H1 (cell line): ENCODE measurements around the gene TOP1. TPM values are rescaled to one million over a fixed set of nuclear protein-coding genes. Genes with fewer than 3 reads are reported as not detected.

Experiments used
- CTCF ChIA-PET: fragments of 300-600 bp; sonication (Branson Sonifier 250); formaldehyde crosslinking; loops from one replicate; lab custom pipeline; 2021; ENCODE audit not compliant: partially characterized antibody; lab: Charles Lee
- POLR2A ChIA-PET: fragments of 300-600 bp; sonication (Branson Sonifier 250); formaldehyde crosslinking; loops from one replicate; lab custom pipeline; 2021; ENCODE audit warnings: inconsistent platforms; ENCODE audit not compliant: partially characterized antibody; lab: Charles Lee
- DNase-seq, 2 experiments: peaks; one replicate each; pipeline versions ENCODE4 v3.0.0 to v3.0.0-alpha.2; 2010 to 2022; ENCODE audit warnings: low spot score in 2 of 2, low read depth in 1 of 2, mixed read lengths in 1 of 2
- FAIRE-seq: peaks from 2 replicates; lab custom pipeline; 2011; peaks lifted over from hg19 to GRCh38; lab: Jason Lieb, UNC
- H2AFZ ChIP-seq: 2 replicates; pipeline ENCODE4 v1.8.1; 2012; ENCODE audit warnings: low read length, inconsistent platforms
- H2AK5ac ChIP-seq: 2 replicates; pipeline ENCODE4 v1.6.1; 2013; ENCODE audit warnings: low read depth, low read length
- H2BK120ac ChIP-seq: replicated peaks from 2 replicates; pipeline ENCODE3; 2013; ENCODE audit warnings: low read depth, low read length, inconsistent platforms
- H2BK12ac ChIP-seq: 2 replicates; pipeline ENCODE4 v1.6.1; 2013; ENCODE audit warnings: low read depth, low read length
- H2BK15ac ChIP-seq: 2 replicates; pipeline ENCODE4 v1.6.1; 2013; ENCODE audit warnings: low read length
- H2BK20ac ChIP-seq: 2 replicates; pipeline ENCODE4 v1.6.1; 2013; ENCODE audit warnings: low read length
- H2BK5ac ChIP-seq: 2 replicates; pipeline ENCODE4 v1.6.1; 2013; ENCODE audit warnings: low read depth, low read length
- H3K14ac ChIP-seq: 2 replicates; pipeline ENCODE4 v1.6.1; 2013; ENCODE audit warnings: inconsistent platforms; ENCODE audit not compliant: insufficient read length
- H3K18ac ChIP-seq: 2 replicates; pipeline ENCODE4 v1.6.1; 2013; ENCODE audit warnings: low read length; ENCODE audit errors: extremely low read depth
- H3K23ac ChIP-seq: 2 replicates; pipeline ENCODE4 v1.6.1; 2013; ENCODE audit warnings: inconsistent platforms; ENCODE audit not compliant: insufficient read length
- H3K23me2 ChIP-seq: 2 replicates; pipeline ENCODE4 v1.6.1; 2013; ENCODE audit warnings: low read depth, low read length
- H3K27ac ChIP-seq: 2 replicates; pipeline ENCODE4 v1.6.1; 2011; ENCODE audit warnings: low read depth, low read length, inconsistent platforms
- H3K27me3 ChIP-seq, 4 experiments: replicated peaks in 1 of 4; 1 replicate in 1 of 4; 2 replicates in 3 of 4; pipeline versions ENCODE4 v1.6.1 to v1.8.1; 2011 to 2013; ENCODE audit warnings: low read length in 3 of 4, mild to moderate bottlenecking in 3 of 4, inconsistent platforms in 2 of 4, mixed read lengths in 2 of 4, moderate library complexity in 1 of 4; ENCODE audit not compliant: control insufficient read depth in 3 of 4, insufficient read depth in 3 of 4; ENCODE audit errors: extremely low read depth in 1 of 4
- H3K36me3 ChIP-seq, 4 experiments: 2 replicates each; pipeline versions ENCODE4 v1.6.1 to v1.8.1; 2011 to 2013; ENCODE audit warnings: mild to moderate bottlenecking in 4 of 4, low read length in 3 of 4, moderate library complexity in 2 of 4, control low read depth in 1 of 4, inconsistent platforms in 1 of 4; ENCODE audit not compliant: insufficient read depth in 4 of 4, control insufficient read depth in 2 of 4
- H3K4ac ChIP-seq: replicated peaks from 2 replicates; pipeline ENCODE3; 2013; ENCODE audit warnings: low read length, low read depth, mixed read lengths, inconsistent platforms; ENCODE audit not compliant: insufficient read length
- H3K4me1 ChIP-seq, 4 experiments: replicated peaks in 1 of 4; 1 replicate in 1 of 4; 2 replicates in 3 of 4; pipeline versions ENCODE4 v1.6.1 to v1.8.1; 2011 to 2013; ENCODE audit warnings: low read length in 3 of 4, inconsistent platforms in 2 of 4, mixed read lengths in 1 of 4; ENCODE audit not compliant: insufficient read depth in 4 of 4, control insufficient read depth in 3 of 4
- H3K4me2 ChIP-seq, 2 experiments: 2 replicates each; pipeline versions ENCODE4 v1.6.1 to v1.8.1; 2011 to 2013; ENCODE audit warnings: low read depth in 2 of 2, low read length in 2 of 2, control low read depth in 1 of 2, inconsistent platforms in 1 of 2, mild to moderate bottlenecking in 1 of 2; ENCODE audit not compliant: insufficient read depth in 1 of 2
- H3K4me3 ChIP-seq, 4 experiments: fragments of 200-600, 300-600 bp in 1 of 4; sonication (generic), shearing (Covaris generic), sonication (Bioruptor Twin) in 1 of 4; 2 replicates each; pipeline versions ENCODE4 v1.5.1 to v1.8.1; 2011 to 2016; ENCODE audit warnings: low read length in 4 of 4, low read depth in 3 of 4, control low read depth in 2 of 4, inconsistent platforms in 2 of 4, mild to moderate bottlenecking in 2 of 4, mixed read lengths in 1 of 4, moderate library complexity in 1 of 4; ENCODE audit not compliant: insufficient read depth in 2 of 4; ENCODE audit errors: extremely low read depth in 1 of 4
- H3K56ac ChIP-seq: replicated peaks from 2 replicates; pipeline ENCODE3; 2013; ENCODE audit warnings: low read depth, mild to moderate bottlenecking, mixed read lengths, low read length, inconsistent platforms; ENCODE audit not compliant: insufficient read length
- H3K79me1 ChIP-seq: 2 replicates; pipeline ENCODE4 v1.6.1; 2013; ENCODE audit warnings: low read depth, low read length, control low read depth
- H3K79me2 ChIP-seq, 2 experiments: 2 replicates each; pipeline versions ENCODE4 v1.6.1 to v1.8.1; 2012 to 2013; ENCODE audit warnings: low read length in 2 of 2, mild to moderate bottlenecking in 2 of 2, inconsistent platforms in 1 of 2; ENCODE audit not compliant: insufficient read depth in 2 of 2, control insufficient read depth in 1 of 2
- H3K9ac ChIP-seq, 4 experiments: replicated peaks in 1 of 4; 1 replicate in 1 of 4; 2 replicates in 3 of 4; pipeline versions ENCODE4 v1.6.1 to v1.8.1; 2011 to 2013; ENCODE audit warnings: low read depth in 3 of 4, low read length in 3 of 4, control low read depth in 2 of 4, mild to moderate bottlenecking in 2 of 4, moderate library complexity in 2 of 4, inconsistent platforms in 1 of 4; ENCODE audit errors: extremely low read depth in 1 of 4
- H3K9me3 ChIP-seq, 2 experiments: 2 replicates each; pipeline versions ENCODE4 v1.6.1 to v1.8.1; 2012 to 2013; ENCODE audit warnings: mild to moderate bottlenecking in 2 of 2, moderate library complexity in 2 of 2, control low read depth in 1 of 2, inconsistent platforms in 1 of 2, low read depth in 1 of 2, low read length in 1 of 2, mixed read lengths in 1 of 2; ENCODE audit not compliant: insufficient read depth in 2 of 2
- H4K20me1 ChIP-seq, 2 experiments: replicated peaks in 1 of 2; 2 replicates each; pipeline versions ENCODE3 to v1.8.1; 2011 to 2013; ENCODE audit warnings: inconsistent platforms in 2 of 2, low read length in 2 of 2, mild to moderate bottlenecking in 1 of 2; ENCODE audit not compliant: insufficient read depth in 2 of 2, control insufficient read depth in 1 of 2
- H4K5ac ChIP-seq: 2 replicates; pipeline ENCODE4 v1.6.1; 2013; ENCODE audit warnings: low read length, low read depth, mixed read lengths, inconsistent platforms; ENCODE audit not compliant: insufficient read length
- H4K8ac ChIP-seq: 2 replicates; pipeline ENCODE4 v1.8.0; 2013; ENCODE audit warnings: mild to moderate bottlenecking, moderate library complexity, low read length, inconsistent platforms; ENCODE audit not compliant: insufficient read depth; ENCODE audit errors: extremely low read depth
- H4K91ac ChIP-seq: replicated peaks from 2 replicates; pipeline ENCODE3; 2013; ENCODE audit warnings: low read length, mixed read lengths, inconsistent platforms; ENCODE audit not compliant: insufficient read length
- CBX5 ChIP-seq: fragments of 300-800, 300-1000 bp; sonication (generic); IDR thresholded peaks from 2 replicates; pipeline ENCODE4 v1.7.1; 2016; ENCODE audit warnings: antibody characterized with exemption, low read length, low read depth
- CBX8 ChIP-seq: fragments of 300-800, 300-1000 bp; sonication (generic); IDR thresholded peaks from 2 replicates; pipeline ENCODE4 v1.7.1; 2016; ENCODE audit warnings: low read depth, low read length, borderline replicate concordance
- FOSL1 ChIP-seq: IDR thresholded peaks from 2 replicates; pipeline ENCODE4 v1.6.1; 2011; ENCODE audit warnings: mild to moderate bottlenecking, low read depth, low read length, moderate library complexity; ENCODE audit not compliant: insufficient read depth
- GTF2F1 ChIP-seq: IDR thresholded peaks from 2 replicates; pipeline ENCODE4 v1.6.1; 2012; ENCODE audit warnings: low read depth, low read length, improper control_type of control experiment, borderline replicate concordance
- HDAC6 ChIP-seq: IDR thresholded peaks from one replicate; pipeline ENCODE4 v1.7.1; 2012; ENCODE audit warnings: low read depth, mild to moderate bottlenecking, inconsistent platforms, low read length, moderate library complexity
- JUND ChIP-seq: IDR thresholded peaks from 2 replicates; pipeline ENCODE4 v1.6.1; 2011; ENCODE audit warnings: mild to moderate bottlenecking, improper control_type of control experiment, low read length
- KDM4A ChIP-seq: IDR thresholded peaks from one replicate; pipeline ENCODE4 v1.7.1; 2012; ENCODE audit warnings: low read depth, mild to moderate bottlenecking, moderate library complexity, low read length, inconsistent platforms; ENCODE audit not compliant: severe bottlenecking
- POLR2A ChIP-seq, 2 experiments: IDR thresholded peaks; 1 replicate in 1 of 2; 2 replicates in 1 of 2; pipeline ENCODE4 v1.6.1; 2011; ENCODE audit warnings: low read depth in 2 of 2, low read length in 2 of 2, mild to moderate bottlenecking in 2 of 2; ENCODE audit errors: control extremely low read depth in 1 of 2
- RFX5 ChIP-seq: IDR thresholded peaks from 2 replicates; pipeline ENCODE4 v1.6.1; 2011; ENCODE audit warnings: low read depth, low read length, improper control_type of control experiment, borderline replicate concordance
- SIX5 ChIP-seq: IDR thresholded peaks from 2 replicates; pipeline ENCODE4 v1.6.1; 2011; ENCODE audit warnings: mild to moderate bottlenecking, low read depth, low read length
- TCF12 ChIP-seq: IDR thresholded peaks from 2 replicates; pipeline ENCODE4 v1.6.1; 2011; ENCODE audit warnings: low read depth, mild to moderate bottlenecking, low read length
- WGBS, 2 experiments: shearing (Covaris generic) in 1 of 2; methylation state at CpG; one replicate each; pipeline versions ENCODE4 v1.1.6 to v1.1.7; 2013 to 2015; ENCODE audit warnings: low lambda C conversion rate in 2 of 2, mixed read lengths in 2 of 2, inconsistent platforms in 1 of 2, low coverage in 1 of 2, missing lambda C conversion rate in 1 of 2; ENCODE audit not compliant: insufficient replicate concordance in 2 of 2, insufficient coverage in 1 of 2, insufficient read length in 1 of 2; ENCODE audit errors: extremely low coverage in 1 of 2, missing lambda C conversion rate in 1 of 2; 5-methylcytosine and 5-hydroxymethylcytosine counted together
- polyA plus RNA-seq, 7 experiments: library from polyadenylated mRNA; depleted of rRNA in 3 of 7; stranded (reverse) in 5 of 7; unstranded in 2 of 7; fragments of >200 nt in 5 of 7; fragments of 200-250 nt in 2 of 7; gene quantifications; 1 replicate in 5 of 7; 2 replicates in 1 of 7; 4 replicates in 1 of 7; pipeline versions ENCODE4 v1.2.1 to v1.2.3, GENCODE V29; 2011 to 2013; ENCODE audit warnings: missing spikeins in 2 of 7, mixed read lengths in 2 of 7
- total RNA-seq: library from RNA; stranded (reverse); fragmentation: NEBNext Ultra II Directional; extraction: Animal tissue kit (Norgen Biotek cat#: 25700); gene quantifications from 2 replicates; pipeline ENCODE4 v1.2.1, GENCODE V29; 2021
- TF ChIP-seq, protein P1 (sequence below): IDR thresholded peaks from 2 replicates; pipeline ENCODE4 v1.6.1; 2011; ENCODE audit warnings: low read depth, mild to moderate bottlenecking, low read length; ENCODE audit not compliant: insufficient read depth

TOP1 gene
- total and polyA plus RNA-seq, 2 of the 8 experiments (the other 6 are each of a cell fraction or from before 2014, with no cell fraction given): 7.4 to 108 TPM

DNA sequence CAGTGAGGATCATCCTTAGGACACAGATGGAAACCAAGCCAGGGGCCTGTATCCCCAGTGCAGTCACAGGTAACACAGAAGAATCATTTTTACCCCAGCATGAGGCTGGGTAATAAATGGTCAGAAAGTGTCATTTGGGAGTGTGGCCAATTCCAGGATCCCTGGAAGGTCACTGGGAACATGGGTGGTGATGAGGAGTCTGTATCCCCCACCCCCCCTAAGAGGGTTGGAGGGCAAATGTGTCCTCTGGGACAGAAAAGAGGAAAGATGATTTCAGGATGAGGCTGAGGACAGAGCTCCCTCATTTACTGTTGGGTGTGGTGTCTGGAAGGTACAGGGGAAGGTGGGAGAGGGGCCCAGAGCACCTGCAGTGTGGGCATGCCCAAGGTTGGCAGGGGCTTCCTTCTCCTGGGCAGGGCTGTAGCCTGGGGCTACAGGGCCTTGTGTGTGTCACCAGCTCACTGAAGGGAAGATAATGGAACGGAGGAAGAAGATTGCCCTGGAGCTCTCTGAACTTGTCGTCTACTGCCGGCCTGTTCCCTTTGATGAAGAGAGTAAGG is 143.2 kb downstream of the TOP1 start:
- no peak overlapping the region for H3K4me2 ChIP-seq
- FAIRE-seq (no peak), DNase-seq (no peak)
- H3K18ac ChIP-seq: no peak overlapping the region
- peaks cover 41 to 80% (median 72%) of the 10 kb centered on the region in 4 experiments for H3K36me3 ChIP-seq
- H4K5ac ChIP-seq: no peak overlapping the region
- H3K79me1 ChIP-seq: no peaks in the 10 kb centered on the region; the same call in 1 of the 2 replicates
- no peak overlapping the region for H3K27ac ChIP-seq
- H3K9me3 ChIP-seq: no peaks in the 10 kb centered on the region
- no peaks in the 10 kb centered on the region for H3K27me3 ChIP-seq
- H2AFZ ChIP-seq: no peak overlapping the region
- 90% methylated on average over 3 of the region's 3 CpGs; no CpG with 5 or more reads in 1 of the 2 experiments for WGBS, 2 experiments
- ChIA-PET CTCF (interaction anchor here (0.7 to 7.3 kb wide), 20 partner anchors 13 to 249 kb away, joined by 3 to 112 read pairs (median 6); partner anchors contain the start of gene LPIN3), POLR2A (interaction anchor here (1.3 to 1.6 kb wide), 4 partner anchors 9 to 140 kb away, joined by 3 to 4 read pairs (median 3); partner anchors contain the start of gene PLCG1)
- no peak overlapping the region for H2BK20ac ChIP-seq
- H3K4ac ChIP-seq: no peak overlapping the region
- no peak overlapping the region for H3K4me3 ChIP-seq
- H3K23ac ChIP-seq: no peak overlapping the region
- no peaks in the 10 kb centered on the region for H3K4me1 ChIP-seq
- no peak overlapping the region for H2BK15ac ChIP-seq
- no peak overlapping the region for H2BK12ac ChIP-seq
- no peaks in the 10 kb centered on the region for H3K23me2 ChIP-seq
- H3K79me2 ChIP-seq: no peaks in the 10 kb centered on the region
- H3K9ac ChIP-seq: no peak overlapping the region
- no peak overlapping the region for H4K91ac ChIP-seq
- H3K56ac ChIP-seq: no peak overlapping the region
- H2BK5ac ChIP-seq: no peak overlapping the region
- H3K14ac ChIP-seq: no peak overlapping the region
- no peak overlapping the region for H4K8ac ChIP-seq
- no peak overlapping the region for H2AK5ac ChIP-seq
- peaks cover 17 to 18% of the 10 kb centered on the region in 2 experiments for H4K20me1 ChIP-seq
- H2BK120ac ChIP-seq: no peak overlapping the region
- no peak for TF ChIP-seq CBX8
- TF ChIP-seq GTF2F1: no peak
- TF ChIP-seq KDM4A: no peak
- no peak for TF ChIP-seq FOSL1
- no peak for TF ChIP-seq CBX5
- TF ChIP-seq, protein P1, sequence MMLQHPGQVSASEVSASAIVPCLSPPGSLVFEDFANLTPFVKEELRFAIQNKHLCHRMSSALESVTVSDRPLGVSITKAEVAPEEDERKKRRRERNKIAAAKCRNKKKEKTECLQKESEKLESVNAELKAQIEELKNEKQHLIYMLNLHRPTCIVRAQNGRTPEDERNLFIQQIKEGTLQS: no peak
- TF ChIP-seq TCF12: no peak
- no peak for TF ChIP-seq SIX5
- TF ChIP-seq RFX5: no peak
- TF ChIP-seq POLR2A (IDR thresholded peaks at IDR 0.05; ENCODE audit: control extremely low read depth in 1 of 2, low read depth in 2 of 2, low read length in 2 of 2): no peak
- no peak for TF ChIP-seq HDAC6
- no peak for TF ChIP-seq JUND
